H9 (cell line): Measurements from ENCODE around the gene BRICD5. TPM values are rescaled to one million over a fixed set of nuclear protein-coding genes. Genes with fewer than 3 reads are reported as not detected.
A peak's percentile ranks its signal among the peaks of the same experiment; 100 is the strongest.

Experiments
- DNase-seq: peaks from one replicate; pipeline ENCODE4 v3.0.0-alpha.2; 2017
- H2AFZ ChIP-seq: one replicate; pipeline ENCODE4 v1.6.1; 2013; ENCODE audit warnings: mild to moderate bottlenecking, low read length, control low read depth, moderate library complexity
- H2AK5ac ChIP-seq: 2 replicates; pipeline ENCODE4 v1.6.1; 2013; ENCODE audit warnings: low read length, control low read depth, mixed read lengths; ENCODE audit not compliant: insufficient read length
- H2BK120ac ChIP-seq: one replicate; pipeline ENCODE4 v1.6.1; 2013; ENCODE audit warnings: low read depth, mild to moderate bottlenecking, low read length, control low read depth, inconsistent platforms; ENCODE audit not compliant: poor library complexity, severe bottlenecking
- H2BK12ac ChIP-seq: 2 replicates; pipeline ENCODE4 v1.6.1; 2013; ENCODE audit warnings: low read length, control low read depth, mixed read lengths, low read depth; ENCODE audit not compliant: insufficient read length
- H2BK15ac ChIP-seq: 2 replicates; pipeline ENCODE4 v1.6.1; 2013; ENCODE audit warnings: low read depth, low read length, control low read depth
- H2BK20ac ChIP-seq: one replicate; pipeline ENCODE4 v1.6.1; 2013; ENCODE audit warnings: low read depth, mild to moderate bottlenecking, low read length, control low read depth, inconsistent platforms; ENCODE audit not compliant: poor library complexity, severe bottlenecking
- H2BK5ac ChIP-seq: 2 replicates; pipeline ENCODE4 v1.6.1; 2013; ENCODE audit warnings: low read length, control low read depth, mixed read lengths; ENCODE audit not compliant: insufficient read length
- H3K14ac ChIP-seq: 2 replicates; pipeline ENCODE4 v1.6.1; 2013; ENCODE audit warnings: low read length, control low read depth; ENCODE audit not compliant: insufficient read depth
- H3K18ac ChIP-seq: 2 replicates; pipeline ENCODE4 v1.6.1; 2013; ENCODE audit warnings: low read depth, mild to moderate bottlenecking, mixed read lengths, low read length, control low read depth; ENCODE audit not compliant: insufficient read length
- H3K23ac ChIP-seq: 2 replicates; pipeline ENCODE4 v1.6.1; 2013; ENCODE audit warnings: low read length, control low read depth, mixed read lengths, low read depth; ENCODE audit not compliant: insufficient read length
- H3K23me2 ChIP-seq: 2 replicates; pipeline ENCODE4 v1.6.1; 2013; ENCODE audit warnings: low read depth, mild to moderate bottlenecking, mixed read lengths, low read length, control low read depth; ENCODE audit not compliant: insufficient read length, poor library complexity, severe bottlenecking
- H3K27ac ChIP-seq: 2 replicates; pipeline ENCODE4 v1.5.1; 2013; ENCODE audit warnings: low read length, control low read depth, mixed read lengths, low read depth; ENCODE audit not compliant: insufficient read length
- H3K27me3 ChIP-seq: 2 replicates; pipeline ENCODE4 v1.6.1; 2013; ENCODE audit warnings: low read length, control low read depth, inconsistent platforms; ENCODE audit not compliant: insufficient read depth
- H3K4ac ChIP-seq: 2 replicates; pipeline ENCODE4 v1.6.1; 2013; ENCODE audit warnings: low read depth, mild to moderate bottlenecking, control low read depth, inconsistent platforms, low read length, moderate library complexity
- H3K4me1 ChIP-seq: 2 replicates; pipeline ENCODE4 v1.6.1; 2013; ENCODE audit warnings: low read length, control low read depth, inconsistent platforms; ENCODE audit not compliant: insufficient read depth
- H3K4me2 ChIP-seq: 2 replicates; pipeline ENCODE4 v1.6.1; 2013; ENCODE audit warnings: low read length, control low read depth, mixed read lengths; ENCODE audit not compliant: insufficient read length, insufficient read depth
- H3K56ac ChIP-seq: 2 replicates; pipeline ENCODE4 v1.6.1; 2013; ENCODE audit warnings: low read depth, mild to moderate bottlenecking, mixed read lengths, low read length, control low read depth; ENCODE audit not compliant: insufficient read length
- H3K79me1 ChIP-seq: 2 replicates; pipeline ENCODE4 v1.6.1; 2013; ENCODE audit warnings: low read depth, mild to moderate bottlenecking, moderate library complexity, low read length, control low read depth, inconsistent platforms; ENCODE audit not compliant: insufficient read depth, poor library complexity, severe bottlenecking
- H3K79me2 ChIP-seq: 2 replicates; pipeline ENCODE4 v1.6.1; 2013; ENCODE audit warnings: low read length, control low read depth, inconsistent platforms; ENCODE audit not compliant: insufficient read depth
- H3K9ac ChIP-seq: 2 replicates; pipeline ENCODE4 v1.6.1; 2013; ENCODE audit warnings: low read length, control low read depth, mixed read lengths; ENCODE audit not compliant: insufficient read length; ENCODE audit errors: extremely low read depth
- H3K9me3 ChIP-seq: one replicate; pipeline ENCODE4 v1.6.1; 2013; ENCODE audit warnings: low read depth, low read length, inconsistent platforms; ENCODE audit not compliant: control insufficient read depth
- H3T11ph ChIP-seq: one replicate; pipeline ENCODE4 v1.6.1; 2013; ENCODE audit warnings: mild to moderate bottlenecking, low read length, control low read depth, inconsistent platforms
- H4K20me1 ChIP-seq: one replicate; pipeline ENCODE4 v1.6.1; 2013; ENCODE audit not compliant: control insufficient read depth, insufficient read length, insufficient read depth
- H4K5ac ChIP-seq: 2 replicates; pipeline ENCODE4 v1.6.1; 2013; ENCODE audit warnings: low read depth, mild to moderate bottlenecking, mixed read lengths, low read length, control low read depth; ENCODE audit not compliant: insufficient read length
- H4K8ac ChIP-seq: replicated peaks from 2 replicates; pipeline ENCODE4 v1.6.1; 2013; ENCODE audit warnings: low read length, control low read depth, mixed read lengths, low read depth; ENCODE audit not compliant: insufficient read length
- H4K91ac ChIP-seq: 2 replicates; pipeline ENCODE4 v1.6.1; 2013; ENCODE audit warnings: low read depth, mild to moderate bottlenecking, moderate library complexity, mixed read lengths, low read length, control low read depth; ENCODE audit not compliant: insufficient read length
- H3K27ac Mint-ChIP-seq, 3 experiments: 2 replicates in 2 of 3; 3 replicates in 1 of 3; pipeline ENCODE4 v1.8.0; 2020 to 2021; ENCODE audit warnings: mixed read lengths in 3 of 3, mild to moderate bottlenecking in 1 of 3, moderate library complexity in 1 of 3
- H3K27me3 Mint-ChIP-seq: 2 replicates; pipeline ENCODE4 v1.8.0; 2021; ENCODE audit warnings: low read depth, mild to moderate bottlenecking, moderate library complexity, mixed read lengths
- H3K36me3 Mint-ChIP-seq, 3 experiments: 2 replicates in 2 of 3; 3 replicates in 1 of 3; pipeline ENCODE4 v1.8.0; 2020 to 2021; ENCODE audit warnings: low read depth in 3 of 3, mixed read lengths in 3 of 3; ENCODE audit not compliant: insufficient read depth in 1 of 3
- H3K4me1 Mint-ChIP-seq, 2 experiments: 2 replicates each; pipeline ENCODE4 v1.8.0; 2020; ENCODE audit warnings: mixed read lengths in 2 of 2
- H3K4me3 Mint-ChIP-seq, 2 experiments: 2 replicates in 1 of 2; 3 replicates in 1 of 2; pipeline ENCODE4 v1.8.0; 2020 to 2021; ENCODE audit warnings: mild to moderate bottlenecking in 2 of 2, mixed read lengths in 2 of 2, moderate library complexity in 1 of 2
- H3K9me3 Mint-ChIP-seq, 2 experiments: 2 replicates in 1 of 2; 3 replicates in 1 of 2; pipeline ENCODE4 v1.8.0; 2020; ENCODE audit warnings: mild to moderate bottlenecking in 2 of 2, mixed read lengths in 2 of 2, moderate library complexity in 1 of 2
- WGBS: extraction: QIAGEN DNeasy Blood & Tissue Kit; methylation state at CpG from one replicate; pipeline ENCODE4 v1.1.7; 2013; ENCODE audit warnings: missing lambda C conversion rate, low lambda C conversion rate, mixed read lengths; ENCODE audit not compliant: insufficient read length; ENCODE audit errors: extremely low coverage; 5-methylcytosine and 5-hydroxymethylcytosine counted together
- total RNA-seq: library from RNA; stranded (reverse); gene quantifications from 2 replicates; pipeline ENCODE4 v1.2.1, GENCODE V29; 2021
- TF ChIP-seq, protein P1 (sequence below): fragments of 200-600 bp; sonication (generic); conservative IDR thresholded peaks from 3 replicates; pipeline ENCODE4 v1.8.0; 2021; ENCODE audit warnings: antibody characterized with exemption, mild to moderate bottlenecking

The BRICD5 gene
- total RNA-seq, 1 experiment from 2014 or later, result 11.9 TPM

DNA sequence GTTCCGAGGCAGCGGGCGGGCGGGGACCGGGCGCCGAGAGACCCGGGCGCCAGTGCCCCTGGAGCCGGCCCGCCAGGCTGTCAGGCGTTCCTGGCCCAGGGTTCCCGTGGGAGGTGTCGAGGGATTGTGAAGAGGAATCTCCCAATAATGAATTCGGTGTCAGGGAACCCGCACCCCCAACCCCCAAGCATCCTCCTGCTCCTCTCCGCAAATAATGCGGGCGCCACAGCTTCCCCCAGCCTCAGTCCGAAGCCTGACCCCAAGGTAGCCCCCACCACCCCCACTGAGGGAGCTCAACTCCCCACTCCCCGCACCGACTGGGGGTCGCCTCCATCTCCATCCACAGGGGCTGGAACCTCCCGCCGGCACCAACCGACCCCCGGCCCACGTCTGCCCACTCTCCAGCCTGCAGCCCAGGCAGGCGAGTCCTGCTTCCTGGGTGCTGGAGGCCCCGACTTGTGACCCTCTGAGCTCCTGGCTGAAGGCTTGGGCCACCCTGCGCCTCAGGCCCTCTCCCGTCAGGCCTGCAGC lies 13.6 kb downstream of the BRICD5 start:
- Histone ChIP-seq H3T11ph (no peak overlapping the region), H3K27ac (no peak overlapping the region), H3K23me2 (peaks cover 7% of the 10 kb centered on the region), H3K4me1 (no peaks in the 10 kb centered on the region), H4K91ac (no peak overlapping the region), H3K9me3 (no peaks in the 10 kb centered on the region), H3K56ac (no peak overlapping the region), H3K79me2 (no peaks in the 10 kb centered on the region), H2BK120ac (no peak overlapping the region), H3K4ac (no peak overlapping the region), H4K5ac (no peak overlapping the region), H2AFZ (no peak overlapping the region), H3K14ac (no peak overlapping the region), H3K4me2 (peak overlapping the region; percentile 17), H4K8ac (no peak overlapping the region), H2BK20ac (no peak overlapping the region), H2BK5ac (no peak overlapping the region), H2BK12ac (no peak overlapping the region), H2BK15ac (no peak overlapping the region), H3K27me3 (peaks cover 8% of the 10 kb centered on the region; the same call in 1 of the 2 replicates), H3K9ac (no peak overlapping the region), H3K23ac (no peak overlapping the region), H2AK5ac (no peak overlapping the region), H3K79me1 (no peaks in the 10 kb centered on the region), H4K20me1 (no peaks in the 10 kb centered on the region), H3K18ac (no peak overlapping the region)
- WGBS, result no CpG with 5 or more reads among the region's 32 CpGs
- peaks cover 53% of the 10 kb centered on the region for H3K27me3 Mint-ChIP-seq
- H3K27ac Mint-ChIP-seq, result no peak overlapping the region
- TF ChIP-seq, protein P1, sequence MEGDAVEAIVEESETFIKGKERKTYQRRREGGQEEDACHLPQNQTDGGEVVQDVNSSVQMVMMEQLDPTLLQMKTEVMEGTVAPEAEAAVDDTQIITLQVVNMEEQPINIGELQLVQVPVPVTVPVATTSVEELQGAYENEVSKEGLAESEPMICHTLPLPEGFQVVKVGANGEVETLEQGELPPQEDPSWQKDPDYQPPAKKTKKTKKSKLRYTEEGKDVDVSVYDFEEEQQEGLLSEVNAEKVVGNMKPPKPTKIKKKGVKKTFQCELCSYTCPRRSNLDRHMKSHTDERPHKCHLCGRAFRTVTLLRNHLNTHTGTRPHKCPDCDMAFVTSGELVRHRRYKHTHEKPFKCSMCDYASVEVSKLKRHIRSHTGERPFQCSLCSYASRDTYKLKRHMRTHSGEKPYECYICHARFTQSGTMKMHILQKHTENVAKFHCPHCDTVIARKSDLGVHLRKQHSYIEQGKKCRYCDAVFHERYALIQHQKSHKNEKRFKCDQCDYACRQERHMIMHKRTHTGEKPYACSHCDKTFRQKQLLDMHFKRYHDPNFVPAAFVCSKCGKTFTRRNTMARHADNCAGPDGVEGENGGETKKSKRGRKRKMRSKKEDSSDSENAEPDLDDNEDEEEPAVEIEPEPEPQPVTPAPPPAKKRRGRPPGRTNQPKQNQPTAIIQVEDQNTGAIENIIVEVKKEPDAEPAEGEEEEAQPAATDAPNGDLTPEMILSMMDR, result no peak
- no peaks in the 10 kb centered on the region for H3K9me3 Mint-ChIP-seq
- peak overlapping the region; percentile 54 to 73 for H3K4me3 Mint-ChIP-seq
- H3K36me3 Mint-ChIP-seq, result no peaks in the 10 kb centered on the region
- H3K4me1 Mint-ChIP-seq, result peaks cover 4% of the 10 kb centered on the region in 2 experiments; a peak in 1 of 4 replicates
- no peak for DNase-seq
